Esophagus muscularis mucosa (tissue), 3 donors: ENCODE data around the gene APPL2.

Source experiments
- CTCF ChIP-seq, 3 experiments: fragments of 200-600 bp in 2 of 3; fragments of 450-650 bp in 1 of 3; sonication (generic) in 2 of 3; IDR thresholded peaks; one replicate each; pipeline ENCODE4 v1.5.1; 2017 to 2019; ENCODE audit warnings: antibody characterized with exemption in 3 of 3, mild to moderate bottlenecking in 2 of 3, moderate library complexity in 1 of 3
- POLR2A ChIP-seq: fragments of 450-650 bp; IDR thresholded peaks from one replicate; pipeline ENCODE4 v1.6.1; 2017; ENCODE audit warnings: antibody characterized with exemption, moderate library complexity, mild to moderate bottlenecking, low read depth

GRCh38 chr12:105261010-105261409 lies 25.0 kb upstream of the APPL2 start:
- TF ChIP-seq CTCF (IDR thresholded peaks at IDR 0.05): no peak
- TF ChIP-seq POLR2A: no peak
